Measurements from ENCODE around the gene SLC12A7. TPM values are rescaled to one million over a fixed set of nuclear protein-coding genes. Genes with fewer than 3 reads are reported as not detected.

SLC12A7 gene
- total RNA-seq, 1 experiment from 2014 or later, result 30.8 TPM

DNA sequence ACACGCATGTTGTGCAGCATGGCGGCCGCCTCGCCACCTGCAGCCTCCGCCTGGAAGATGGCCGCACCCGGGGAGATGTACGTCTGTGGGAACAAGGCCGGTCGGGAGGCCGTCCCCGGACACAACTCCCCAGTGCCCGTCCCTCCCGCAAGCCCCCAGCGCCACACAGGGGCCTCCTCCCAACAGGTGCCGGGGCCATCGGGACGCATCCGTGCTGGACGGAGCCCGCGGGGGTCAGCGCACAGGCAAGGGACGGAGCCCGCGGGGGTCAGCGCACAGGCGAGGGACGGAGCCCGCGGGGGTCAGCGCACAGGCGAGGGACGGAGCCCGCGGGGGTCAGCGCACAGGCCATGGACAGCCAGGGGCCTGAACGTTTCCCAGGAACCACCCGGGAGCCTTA is 26.5 kb downstream of the SLC12A7 start:
- Histone ChIP-seq H2BK5ac (ENCODE audit: insufficient read length, low read length) (no peak overlapping the region), H4K8ac (replicated peaks; ENCODE audit: insufficient read length, low read depth, low read length) (no peak overlapping the region), H2AK5ac (ENCODE audit: insufficient read length, low read length) (no peak overlapping the region), H2AFZ (ENCODE audit: low read length) (no peak overlapping the region), H3K14ac (ENCODE audit: insufficient read depth, low read length) (no peak overlapping the region), H3K56ac (ENCODE audit: insufficient read length, low read depth, low read length) (no peak overlapping the region), H4K5ac (ENCODE audit: insufficient read length, low read depth, low read length) (no peak overlapping the region), H3K4ac (ENCODE audit: low read depth, low read length) (no peak overlapping the region), H3K18ac (ENCODE audit: insufficient read length, low read depth, low read length) (no peak overlapping the region), H3K9me3 (ENCODE audit: control insufficient read depth, low read depth, low read length) (no peaks in the 10 kb centered on the region), H3K4me2 (ENCODE audit: insufficient read depth, insufficient read length, low read length) (no peak overlapping the region), H2BK20ac (ENCODE audit: low read depth, low read length, poor library complexity, severe bottlenecking) (no peak overlapping the region), H3K27ac (ENCODE audit: insufficient read length, low read depth, low read length) (no peak overlapping the region), H3K27me3 (ENCODE audit: insufficient read depth, low read length) (no peaks in the 10 kb centered on the region), H2BK15ac (ENCODE audit: low read depth, low read length) (no peak overlapping the region), H3K23ac (ENCODE audit: insufficient read length, low read depth, low read length) (no peak overlapping the region), H3K23me2 (ENCODE audit: insufficient read length, low read depth, low read length, poor library complexity, severe bottlenecking) (no peaks in the 10 kb centered on the region), H3K79me2 (ENCODE audit: insufficient read depth, low read length) (no peaks in the 10 kb centered on the region), H3K9ac (ENCODE audit: extremely low read depth, insufficient read length, low read length) (no peak overlapping the region), H4K20me1 (ENCODE audit: control insufficient read depth, insufficient read depth, insufficient read length) (no peaks in the 10 kb centered on the region), H3K79me1 (ENCODE audit: insufficient read depth, low read depth, low read length, poor library complexity, severe bottlenecking) (no peaks in the 10 kb centered on the region), H4K91ac (ENCODE audit: insufficient read length, low read depth, low read length) (no peak overlapping the region), H2BK120ac (ENCODE audit: low read depth, low read length, poor library complexity, severe bottlenecking) (no peak overlapping the region), H3K4me1 (ENCODE audit: insufficient read depth, low read length) (no peaks in the 10 kb centered on the region), H2BK12ac (ENCODE audit: insufficient read length, low read depth, low read length) (no peak overlapping the region), H3T11ph (ENCODE audit: low read length) (no peak overlapping the region)
- Mint-ChIP-seq H3K27me3 (ENCODE audit: low read depth) (no peaks in the 10 kb centered on the region), H3K4me1 (no peaks in the 10 kb centered on the region), H3K4me3 (no peak overlapping the region), H3K27ac (no peak overlapping the region), H3K9me3 (no peaks in the 10 kb centered on the region), H3K36me3 (ENCODE audit: insufficient read depth in 1 of 3, low read depth in 3 of 3) (peaks cover 13 to 56% (median 26%) of the 10 kb centered on the region in 3 experiments)
- TF ChIP-seq CTCF (conservative IDR thresholded peaks at IDR 0.05), result no peak
- no peak for DNase-seq
- WGBS (ENCODE audit: extremely low coverage, insufficient read length, low lambda C conversion rate), result no CpG with 5 or more reads among the region's 39 CpGs

Data from H9 (cell line).